ENCODE measurements around the gene ITPA.
"Not testable (repeated sequence)": the region's sequence is repeated elsewhere in the genome, so short reads cannot be mapped to it uniquely, and the experiment has no call there.

- TF ChIP-seq POLR2A (IDR thresholded peaks at IDR 0.05; ENCODE audit: low read depth, low read length); CTCF (IDR thresholded peaks at IDR 0.05 in 2 of 3, conservative IDR thresholded peaks at IDR 0.05 in 1 of 3; ENCODE audit: control insufficient read depth in 2 of 3, extremely low read depth in 1 of 3, insufficient read depth in 1 of 3, low read depth in 3 of 3, low read length in 3 of 3); NFIC (IDR thresholded peaks at IDR 0.05; ENCODE audit: low read depth, low read length); TCF7 (IDR thresholded peaks at IDR 0.05; ENCODE audit: borderline replicate concordance); SIN3A (IDR thresholded peaks at IDR 0.05; ENCODE audit: low read depth, low read length); TCF12 (IDR thresholded peaks at IDR 0.05; ENCODE audit: low read depth, low read length); RELA (IDR thresholded peaks at IDR 0.05; ENCODE audit: borderline replicate concordance, partially characterized antibody); RAD21 (IDR thresholded peaks at IDR 0.05; ENCODE audit: insufficient read depth, low read depth, low read length); POLR2AphosphoS5 (IDR thresholded peaks at IDR 0.05; ENCODE audit: low read length); TAF1 (IDR thresholded peaks at IDR 0.05; ENCODE audit: borderline replicate concordance, low read depth, low read length): not testable (repeated sequence)
Observed at GRCh38 chr20:3182429-3182828, 26.9 kb upstream of the ITPA start.
